GM08714 (cell line): ENCODE data around the gene ZNF503.

Source experiments
- H3K4me3 ChIP-seq: fragments of 200-500 bp; sonication (Bioruptor generic); 2 replicates; pipeline ENCODE4 v1.5.1; 2014; ENCODE audit warnings: mild to moderate bottlenecking, low read length, inconsistent platforms
- ZNF274 ChIP-seq: IDR thresholded peaks from 2 replicates; pipeline ENCODE4 v1.6.1; 2012; ENCODE audit warnings: mild to moderate bottlenecking, low read depth, low read length

The ZNF503 gene

GRCh38 chr10:75401569-75402485 lies at the start of gene ZNF503:
ZNF503 (minus strand) TSS chr10:75401764; CDS start chr10:75401419, 345 bp downstream.
- TF ChIP-seq ZNF274: no peak
- H3K4me3 ChIP-seq: peak within 1 kb of the TSS; percentile 66

- TF ChIP-seq ZNF274: no peak
- H3K4me3 ChIP-seq: no peak overlapping the region
Measured at GRCh38 chr10:75450644-75451640, 49.4 kb upstream of the ZNF503 start.

GRCh38 chr10:75450075-75450445 lies 48.5 kb upstream of the ZNF503 start:
- TF ChIP-seq ZNF274: no peak
- no peak overlapping the region for H3K4me3 ChIP-seq

- no peak for TF ChIP-seq ZNF274
- no peak overlapping the region for H3K4me3 ChIP-seq
Measured at GRCh38 chr10:75449382-75450074, 48.0 kb upstream of the ZNF503 start.

GRCh38 chr10:75448166-75448565 lies 46.6 kb upstream of the ZNF503 start:
- no peak for TF ChIP-seq ZNF274
- no peak overlapping the region for H3K4me3 ChIP-seq

GRCh38 chr10:75446508-75446907 lies 44.9 kb upstream of the ZNF503 start:
- no peak for TF ChIP-seq ZNF274

GRCh38 chr10:75444781-75445386 lies 43.3 kb upstream of the ZNF503 start:
- TF ChIP-seq ZNF274: no peak
- no peak overlapping the region for H3K4me3 ChIP-seq

More at GRCh38 chr10:75446508-75446907, 44.9 kb upstream of the ZNF503 start:
- H3K4me3 ChIP-seq: no peak overlapping the region

- TF ChIP-seq ZNF274: no peak
- H3K4me3 ChIP-seq: no peak overlapping the region
Measured at GRCh38 chr10:75443362-75443761, 41.8 kb upstream of the ZNF503 start.

- TF ChIP-seq ZNF274: no peak
- H3K4me3 ChIP-seq: no peak overlapping the region
Measured at GRCh38 chr10:75441682-75442081, 40.1 kb upstream of the ZNF503 start.

- H3K4me3 ChIP-seq: no peak overlapping the region
- no peak for TF ChIP-seq ZNF274
Measured at GRCh38 chr10:75441196-75441595, 39.6 kb upstream of the ZNF503 start.

GRCh38 chr10:75440271-75440793 lies 38.8 kb upstream of the ZNF503 start:
- TF ChIP-seq ZNF274: no peak
- H3K4me3 ChIP-seq: no peak overlapping the region

GRCh38 chr10:75439811-75440210 lies 38.2 kb upstream of the ZNF503 start:
- TF ChIP-seq ZNF274: no peak
- H3K4me3 ChIP-seq: no peak overlapping the region

GRCh38 chr10:75438275-75438674 lies 36.7 kb upstream of the ZNF503 start:
- H3K4me3 ChIP-seq: no peak overlapping the region
- no peak for TF ChIP-seq ZNF274

- TF ChIP-seq ZNF274: no peak
- H3K4me3 ChIP-seq: no peak overlapping the region
Measured at GRCh38 chr10:75437693-75438092, 36.1 kb upstream of the ZNF503 start.
